Left ventricle myocardium inferior (tissue), 1 donor: Measurements from ENCODE around the gene OR13A1. TPM values are rescaled to one million over a fixed set of nuclear protein-coding genes. Genes with fewer than 3 reads are reported as not detected.
"Not testable (repeated sequence)": the region's sequence is repeated elsewhere in the genome, so short reads cannot be mapped to it uniquely, and the experiment has no call there.

ENCODE experiments used
- DNase-seq: peaks from one replicate; pipeline ENCODE4 v3.0.0-alpha.2; 2020
- H3K27ac ChIP-seq: fragments of 200-600 bp; replicated peaks from 2 replicates; pipeline ENCODE4 v1.8.0; 2021
- H3K27me3 ChIP-seq: fragments of 200-600 bp; 2 replicates; pipeline ENCODE4 v1.8.0; 2021; ENCODE audit warnings: low read depth
- H3K36me3 ChIP-seq: fragments of 200-600 bp; 2 replicates; pipeline ENCODE4 v1.8.0; 2021
- H3K4me1 ChIP-seq: fragments of 200-600 bp; 2 replicates; pipeline ENCODE4 v1.8.0; 2021
- H3K4me3 ChIP-seq: fragments of 200-600 bp; 2 replicates; pipeline ENCODE4 v1.8.0; 2021; ENCODE audit warnings: mild to moderate bottlenecking, moderate library complexity
- H3K9me3 ChIP-seq: fragments of 200-600 bp; replicated peaks from 2 replicates; pipeline ENCODE4 v1.8.0; 2021
- intact Hi-C: fragments of 100-400 bp; cut with micrococcal nuclease; formaldehyde crosslinking; loops from one replicate; pipeline ENCODE4 v1.11.0; 2022
- total RNA-seq: library from RNA; stranded (reverse); fragmentation: NEBNext Ultra II Directional; extraction: Animal tissue kit (Norgen Biotek cat#: 25700); gene quantifications from one replicate; pipeline ENCODE4 v1.2.1, GENCODE V29; 2021
- TF ChIP-seq, protein P1 (sequence below): fragments of 200-600 bp; IDR thresholded peaks from 2 replicates; pipeline ENCODE4 v1.8.0; 2021; ENCODE audit warnings: antibody characterized with exemption, mild to moderate bottlenecking, borderline replicate concordance
- donor health status: DM: no; HTN: yes; CAD: no; lungs with severe emphysema.

The OR13A1 gene
- total RNA-seq, 1 donor from 2014 or later, result not detected

- Histone ChIP-seq H3K36me3 (no peaks in the 10 kb centered on the region), H3K27me3 (peaks cover 48% of the 10 kb centered on the region), H3K27ac (no peak overlapping the region), H3K4me3 (no peak overlapping the region), H3K9me3 (peaks cover 37% of the 10 kb centered on the region), H3K4me1 (no peaks in the 10 kb centered on the region)
- no peak for DNase-seq
- TF ChIP-seq, protein P1, sequence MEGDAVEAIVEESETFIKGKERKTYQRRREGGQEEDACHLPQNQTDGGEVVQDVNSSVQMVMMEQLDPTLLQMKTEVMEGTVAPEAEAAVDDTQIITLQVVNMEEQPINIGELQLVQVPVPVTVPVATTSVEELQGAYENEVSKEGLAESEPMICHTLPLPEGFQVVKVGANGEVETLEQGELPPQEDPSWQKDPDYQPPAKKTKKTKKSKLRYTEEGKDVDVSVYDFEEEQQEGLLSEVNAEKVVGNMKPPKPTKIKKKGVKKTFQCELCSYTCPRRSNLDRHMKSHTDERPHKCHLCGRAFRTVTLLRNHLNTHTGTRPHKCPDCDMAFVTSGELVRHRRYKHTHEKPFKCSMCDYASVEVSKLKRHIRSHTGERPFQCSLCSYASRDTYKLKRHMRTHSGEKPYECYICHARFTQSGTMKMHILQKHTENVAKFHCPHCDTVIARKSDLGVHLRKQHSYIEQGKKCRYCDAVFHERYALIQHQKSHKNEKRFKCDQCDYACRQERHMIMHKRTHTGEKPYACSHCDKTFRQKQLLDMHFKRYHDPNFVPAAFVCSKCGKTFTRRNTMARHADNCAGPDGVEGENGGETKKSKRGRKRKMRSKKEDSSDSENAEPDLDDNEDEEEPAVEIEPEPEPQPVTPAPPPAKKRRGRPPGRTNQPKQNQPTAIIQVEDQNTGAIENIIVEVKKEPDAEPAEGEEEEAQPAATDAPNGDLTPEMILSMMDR, result no peak
- intact Hi-C loops, result no loop called here
These were observed 49.4 kb downstream of the OR13A1 start for GRCh38 chr10:45265996-45266395.

DNA sequence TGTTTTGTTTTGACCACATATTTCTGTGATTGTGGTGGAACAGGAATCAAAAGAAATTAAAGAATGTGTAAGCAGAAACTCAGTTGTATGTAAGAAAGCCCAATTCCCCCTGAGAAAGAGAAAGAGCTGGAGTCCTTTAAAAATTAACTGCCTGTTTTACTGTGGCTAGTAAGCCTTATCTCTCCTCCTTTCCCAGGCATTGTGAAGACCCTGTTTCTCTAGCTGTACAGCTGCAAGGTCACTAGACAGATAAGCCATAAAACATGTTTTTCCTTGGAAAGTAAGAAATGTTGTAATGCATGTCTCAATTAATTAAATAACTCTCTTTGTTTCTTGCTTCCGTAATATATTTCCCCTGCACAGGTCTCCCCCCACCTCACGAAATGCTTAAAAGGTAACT, 53.5 kb downstream of the OR13A1 start:
- no peak overlapping the region for H3K27ac ChIP-seq
- H3K27me3 ChIP-seq, result peaks cover 50% of the 10 kb centered on the region
- peaks cover 23% of the 10 kb centered on the region for H3K9me3 ChIP-seq
- no peak for DNase-seq
- H3K4me3 ChIP-seq, result no peak overlapping the region
- TF ChIP-seq, protein P1, result no peak
- H3K36me3 ChIP-seq, result no peaks in the 10 kb centered on the region
- H3K4me1 ChIP-seq, result no peaks in the 10 kb centered on the region
- intact Hi-C loops, result no loop called here

GRCh38 chr10:45261243-45261775, 54.1 kb downstream of the OR13A1 start:
- H3K36me3 ChIP-seq, result no peaks in the 10 kb centered on the region
- TF ChIP-seq, protein P1, result no peak
- peaks cover 23% of the 10 kb centered on the region for H3K9me3 ChIP-seq
- H3K27ac ChIP-seq, result no peak overlapping the region
- H3K27me3 ChIP-seq, result peaks cover 47% of the 10 kb centered on the region
- no peak for DNase-seq
- H3K4me3 ChIP-seq, result no peak overlapping the region
- intact Hi-C loops, result no loop called here
- no peaks in the 10 kb centered on the region for H3K4me1 ChIP-seq

DNA sequence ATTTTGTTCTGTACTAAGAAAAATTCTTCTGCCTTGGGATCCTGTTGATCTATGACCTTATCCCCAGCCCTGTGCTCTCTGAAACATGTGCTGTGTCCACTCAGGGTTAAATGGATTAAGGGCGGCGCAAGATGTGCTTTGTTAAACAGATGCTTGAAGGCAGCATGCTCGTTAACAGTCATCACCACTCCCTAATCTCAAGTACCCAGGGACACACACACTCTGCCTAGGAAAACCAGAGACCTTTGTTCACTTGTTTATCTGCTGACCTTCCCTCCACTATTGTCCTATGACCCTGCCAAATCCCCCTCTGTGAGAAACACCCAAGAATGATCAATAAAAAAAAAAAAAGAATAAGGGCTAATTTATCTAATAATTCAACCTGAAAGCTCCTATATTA, 54.8 kb downstream of the OR13A1 start:
- H3K27ac ChIP-seq, H3K4me3 ChIP-seq, DNase-seq, H3K4me1 ChIP-seq, H3K36me3 ChIP-seq, intact Hi-C loops: not testable (repeated sequence)
- H3K9me3 ChIP-seq, result peaks cover 20% of the 10 kb centered on the region
- peaks cover 40% of the 10 kb centered on the region for H3K27me3 ChIP-seq

GRCh38 chr10:45259786-45260495, 55.5 kb downstream of the OR13A1 start:
- Histone ChIP-seq H3K27me3 (peaks cover 33% of the 10 kb centered on the region), H3K9me3 (peaks cover 13% of the 10 kb centered on the region)
- intact Hi-C loops, H3K4me1 ChIP-seq, H3K36me3 ChIP-seq, DNase-seq, H3K4me3 ChIP-seq, H3K27ac ChIP-seq: not testable (repeated sequence)

DNA sequence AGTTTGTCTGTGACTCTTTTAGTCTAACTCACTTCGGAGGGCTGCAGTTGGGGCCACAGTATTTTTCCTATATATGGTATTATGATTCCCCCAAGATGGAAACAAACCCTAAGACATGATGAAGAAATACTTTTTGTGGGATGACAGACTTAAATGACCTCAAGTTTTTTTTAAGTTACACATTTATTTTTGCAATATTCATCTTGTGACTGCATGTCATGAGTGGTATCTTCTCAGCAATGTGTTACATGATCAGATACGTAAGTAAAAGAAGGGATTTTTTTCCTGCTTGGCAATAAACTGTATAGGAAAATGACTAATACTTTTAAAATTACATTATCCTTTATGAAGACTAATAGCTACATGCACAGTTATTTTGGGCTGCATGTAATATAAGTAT, 57.8 kb downstream of the OR13A1 start:
- H3K4me1 ChIP-seq, result no peaks in the 10 kb centered on the region
- no peak for DNase-seq
- no peaks in the 10 kb centered on the region for H3K9me3 ChIP-seq
- H3K36me3 ChIP-seq, result no peaks in the 10 kb centered on the region
- H3K4me3 ChIP-seq, result no peak overlapping the region
- intact Hi-C loops, result no loop called here
- H3K27me3 ChIP-seq, result peaks cover 15% of the 10 kb centered on the region
- no peak overlapping the region for H3K27ac ChIP-seq
- TF ChIP-seq, protein P1, result no peak
